Neural cell (in vitro differentiated cells): Measurements from ENCODE around the gene KREMEN1. TPM values are rescaled to one million over a fixed set of nuclear protein-coding genes. Genes with fewer than 3 reads are reported as not detected.

Experiments used
- H2AFZ ChIP-seq: fragments of 200-600, 300-800 bp; sonication (generic), shearing (Covaris generic); 2 replicates; pipeline ENCODE4 v1.6.0; 2014; ENCODE audit warnings: low read depth, mild to moderate bottlenecking, antibody characterized with exemption, low read length, moderate library complexity
- H3F3A ChIP-seq: fragments of 200-600 bp; shearing (Covaris generic); 2 replicates; pipeline ENCODE4 v1.6.1; 2016; ENCODE audit warnings: mild to moderate bottlenecking, moderate library complexity, mixed read lengths, antibody characterized with exemption, low read length; ENCODE audit not compliant: insufficient read depth, poor library complexity, severe bottlenecking
- H3K27ac ChIP-seq: fragments of 200-600, 300-800 bp; sonication (generic), shearing (Covaris generic); 2 replicates; pipeline ENCODE4 v1.5.1; 2014; ENCODE audit warnings: mild to moderate bottlenecking, low read length, moderate library complexity
- H3K27me3 ChIP-seq: fragments of 300-800, 200-600 bp; sonication (generic), shearing (Covaris generic); 2 replicates; pipeline ENCODE4 v1.6.0; 2014; ENCODE audit warnings: mild to moderate bottlenecking, low read depth, low read length, moderate library complexity; ENCODE audit not compliant: insufficient read depth
- H3K36me3 ChIP-seq: fragments of 300-800, 200-600 bp; sonication (generic), shearing (Covaris generic); 2 replicates; pipeline ENCODE4 v1.5.1; 2014; ENCODE audit warnings: mild to moderate bottlenecking, antibody characterized with exemption, low read length, moderate library complexity; ENCODE audit not compliant: insufficient read depth
- H3K4me2 ChIP-seq: fragments of 300-800, 200-600 bp; sonication (generic), shearing (Covaris generic); 2 replicates; pipeline ENCODE4 v1.6.0; 2014; ENCODE audit warnings: mild to moderate bottlenecking, low read length
- H3K4me3 ChIP-seq: fragments of 300-800, 200-600 bp; sonication (generic), shearing (Covaris generic); 2 replicates; pipeline ENCODE4 v1.5.1; 2014; ENCODE audit warnings: mild to moderate bottlenecking, low read length, moderate library complexity
- H3K79me2 ChIP-seq: fragments of 200-600 bp; shearing (Covaris generic); replicated peaks from 2 replicates; pipeline ENCODE4 v1.6.0; 2014; ENCODE audit warnings: mild to moderate bottlenecking, low read length, moderate library complexity; ENCODE audit not compliant: insufficient read depth
- H3K9ac ChIP-seq: fragments of 300-800, 200-600 bp; sonication (generic), shearing (Covaris generic); 2 replicates; pipeline ENCODE4 v1.6.1; 2016; ENCODE audit warnings: mild to moderate bottlenecking, low read length, mixed read lengths
- H3K9me2 ChIP-seq: fragments of 200-600 bp; shearing (Covaris generic); 2 replicates; pipeline ENCODE4 v1.6.1; 2016; ENCODE audit warnings: mild to moderate bottlenecking, low read length, mixed read lengths; ENCODE audit not compliant: insufficient read depth
- H3K9me3 ChIP-seq: fragments of 200-600, 300-800 bp; sonication (generic), shearing (Covaris generic); 2 replicates; pipeline ENCODE4 v1.6.1; 2016; ENCODE audit warnings: mild to moderate bottlenecking, mixed run types, low read length, moderate library complexity, mixed read lengths
- H4K20me1 ChIP-seq: fragments of 200-600 bp; shearing (Covaris generic); 2 replicates; pipeline ENCODE4 v1.6.1; 2016; ENCODE audit warnings: mild to moderate bottlenecking, mixed run types; ENCODE audit not compliant: insufficient read depth
- EP300 ChIP-seq: fragments of 450-650 bp; conservative IDR thresholded peaks from 2 replicates; pipeline ENCODE4 v1.6.1; 2014; ENCODE audit warnings: antibody characterized with exemption, mild to moderate bottlenecking, moderate library complexity; ENCODE audit not compliant: poor library complexity, severe bottlenecking
- EZH2 ChIP-seq: fragments of 200-600, 300-800 bp; shearing (Covaris generic), sonication (generic); IDR thresholded peaks from 2 replicates; pipeline ENCODE4 v1.6.1; 2014; ENCODE audit warnings: antibody characterized with exemption, low read length, borderline replicate concordance, mild to moderate bottlenecking; ENCODE audit not compliant: insufficient read depth, poor library complexity, severe bottlenecking
- MXI1 ChIP-seq: fragments of 450-650 bp; conservative IDR thresholded peaks from 2 replicates; pipeline ENCODE4 v1.6.1; 2014; ENCODE audit warnings: antibody characterized with exemption, mild to moderate bottlenecking; ENCODE audit not compliant: poor library complexity, severe bottlenecking
- POLR2AphosphoS5 ChIP-seq: IDR thresholded peaks from 2 replicates; pipeline ENCODE4 v1.6.1; 2012
- RAD21 ChIP-seq: fragments of 450-650 bp; conservative IDR thresholded peaks from 2 replicates; pipeline ENCODE4 v1.6.1; 2014; ENCODE audit warnings: antibody characterized with exemption, mild to moderate bottlenecking, moderate library complexity
- TAF1 ChIP-seq: IDR thresholded peaks from 2 replicates; pipeline ENCODE4 v1.6.1; 2012; ENCODE audit warnings: low read depth
- polyA plus RNA-seq: library from polyadenylated mRNA; depleted of rRNA; stranded (reverse); fragments of >200 nt; gene quantifications from 2 replicates; pipeline ENCODE4 v1.2.3, GENCODE V29; 2014
- small RNA-seq, 3 experiments: library from RNA; depleted of rRNA; stranded (forward); fragments of <200 nt; gene quantifications; one replicate each; pipeline ENCODE3, GENCODE V24; 2012
- TF ChIP-seq, protein P1 (sequence below): fragments of 450-650 bp; IDR thresholded peaks from 2 replicates; pipeline ENCODE4 v1.5.1; 2014; ENCODE audit warnings: antibody characterized with exemption, mild to moderate bottlenecking, moderate library complexity; ENCODE audit not compliant: poor library complexity, severe bottlenecking
- TF ChIP-seq, protein P2 (sequence below): IDR thresholded peaks from 2 replicates; pipeline ENCODE4 v1.6.1; 2012; ENCODE audit warnings: borderline replicate concordance

Gene KREMEN1
- polyA plus RNA-seq, 1 donor from 2014 or later = 3.3 TPM

DNA sequence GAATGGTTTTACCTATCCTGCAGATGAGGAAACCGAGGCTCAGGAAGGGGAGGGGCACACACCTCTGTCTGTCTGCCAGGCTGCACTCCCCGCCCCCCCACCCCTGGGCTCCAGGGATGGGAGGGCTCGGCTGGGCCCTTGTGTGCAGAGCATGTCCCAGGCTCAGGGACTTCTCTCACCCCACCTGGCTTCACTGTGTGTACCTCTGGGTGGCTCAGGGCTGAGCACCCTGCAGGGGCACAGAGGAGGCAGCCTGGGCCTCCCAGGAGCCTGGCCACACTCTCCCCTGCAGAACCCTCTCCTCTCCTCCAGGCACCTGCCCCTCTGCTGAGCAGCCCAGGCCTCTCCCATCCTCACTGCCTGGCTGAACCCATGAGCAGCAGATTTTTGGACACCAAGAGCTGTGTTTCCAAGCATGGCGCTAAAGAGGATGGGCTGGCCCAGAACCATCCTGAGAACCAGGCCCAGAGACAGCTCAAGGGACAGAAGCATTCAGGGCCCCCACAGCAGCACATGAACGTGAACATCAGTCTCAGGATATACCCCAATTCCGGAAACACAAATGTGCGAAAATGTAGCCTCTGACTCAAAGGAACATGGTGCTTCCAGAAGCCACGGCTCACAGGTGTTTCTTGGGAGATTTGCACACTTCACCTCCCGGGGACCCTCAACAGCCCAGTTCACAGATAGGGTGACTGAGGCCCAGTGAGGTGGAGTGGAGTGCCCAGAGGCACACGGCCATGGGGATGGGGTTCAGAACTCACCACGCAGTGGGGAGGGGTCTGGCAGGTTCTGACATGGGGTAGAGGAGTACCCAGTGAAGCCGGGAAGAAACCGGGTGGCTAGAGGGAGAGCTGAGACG is 143.4 kb downstream of the KREMEN1 start:
- no peak overlapping the region for H2AFZ ChIP-seq
- H3K27ac ChIP-seq = no peak overlapping the region

DNA sequence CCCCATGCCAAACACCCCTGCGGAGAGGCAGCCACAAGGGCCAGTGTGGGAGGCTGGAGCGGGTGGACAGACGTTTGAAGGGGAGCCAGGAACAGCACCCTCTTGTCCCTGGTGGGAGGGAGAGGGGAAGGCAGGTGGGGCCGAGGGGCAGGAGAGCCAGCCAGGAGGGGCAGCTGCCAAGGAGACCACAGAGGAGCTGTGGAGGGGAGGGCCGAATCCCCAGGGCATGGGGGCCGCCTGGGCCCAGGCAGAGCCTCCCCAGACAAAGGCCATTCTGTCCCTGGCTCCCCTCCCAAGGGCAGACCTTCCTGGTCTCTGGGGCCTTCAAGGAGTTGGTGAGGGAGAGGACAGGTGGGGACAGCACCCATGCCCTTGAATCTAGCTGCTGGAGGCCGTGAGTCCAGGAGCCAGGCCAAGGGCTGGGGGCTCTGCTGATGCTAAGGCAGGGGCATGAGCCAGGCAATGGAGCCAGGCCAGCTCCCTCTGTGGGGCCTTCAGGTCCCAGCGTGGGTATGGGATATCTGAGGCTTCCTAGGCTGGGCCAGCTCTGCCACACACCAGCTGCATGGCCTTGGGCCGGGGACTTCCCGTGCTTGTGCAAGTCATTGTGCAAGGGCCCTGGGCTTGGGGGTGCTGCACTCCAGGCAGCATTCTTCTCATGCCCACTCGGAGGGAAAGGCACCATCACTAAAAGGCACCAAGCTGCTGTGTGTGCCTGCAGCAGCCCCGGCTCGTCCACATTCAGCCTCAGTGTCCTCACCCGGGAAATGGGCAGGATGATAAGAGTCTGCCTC is 144.2 kb downstream of the KREMEN1 start:
- Histone ChIP-seq H4K20me1 (no peaks in the 10 kb centered on the region), H2AFZ (no peak overlapping the region), H3F3A (no peaks in the 10 kb centered on the region), H3K4me3 (no peak overlapping the region), H3K27me3 (no peaks in the 10 kb centered on the region), H3K9me2 (no peaks in the 10 kb centered on the region), H3K4me2 (no peak overlapping the region), H3K36me3 (no peaks in the 10 kb centered on the region), H3K9ac (no peak overlapping the region), H3K27ac (no peak overlapping the region), H3K9me3 (no peaks in the 10 kb centered on the region), H3K79me2 (no peaks in the 10 kb centered on the region)
- TF ChIP-seq, protein P1, sequence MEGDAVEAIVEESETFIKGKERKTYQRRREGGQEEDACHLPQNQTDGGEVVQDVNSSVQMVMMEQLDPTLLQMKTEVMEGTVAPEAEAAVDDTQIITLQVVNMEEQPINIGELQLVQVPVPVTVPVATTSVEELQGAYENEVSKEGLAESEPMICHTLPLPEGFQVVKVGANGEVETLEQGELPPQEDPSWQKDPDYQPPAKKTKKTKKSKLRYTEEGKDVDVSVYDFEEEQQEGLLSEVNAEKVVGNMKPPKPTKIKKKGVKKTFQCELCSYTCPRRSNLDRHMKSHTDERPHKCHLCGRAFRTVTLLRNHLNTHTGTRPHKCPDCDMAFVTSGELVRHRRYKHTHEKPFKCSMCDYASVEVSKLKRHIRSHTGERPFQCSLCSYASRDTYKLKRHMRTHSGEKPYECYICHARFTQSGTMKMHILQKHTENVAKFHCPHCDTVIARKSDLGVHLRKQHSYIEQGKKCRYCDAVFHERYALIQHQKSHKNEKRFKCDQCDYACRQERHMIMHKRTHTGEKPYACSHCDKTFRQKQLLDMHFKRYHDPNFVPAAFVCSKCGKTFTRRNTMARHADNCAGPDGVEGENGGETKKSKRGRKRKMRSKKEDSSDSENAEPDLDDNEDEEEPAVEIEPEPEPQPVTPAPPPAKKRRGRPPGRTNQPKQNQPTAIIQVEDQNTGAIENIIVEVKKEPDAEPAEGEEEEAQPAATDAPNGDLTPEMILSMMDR = no peak
- TF ChIP-seq MXI1 (no peak), EZH2 (no peak), RAD21 (no peak), TAF1 (no peak), POLR2AphosphoS5 (no peak)
- TF ChIP-seq, protein P2, sequence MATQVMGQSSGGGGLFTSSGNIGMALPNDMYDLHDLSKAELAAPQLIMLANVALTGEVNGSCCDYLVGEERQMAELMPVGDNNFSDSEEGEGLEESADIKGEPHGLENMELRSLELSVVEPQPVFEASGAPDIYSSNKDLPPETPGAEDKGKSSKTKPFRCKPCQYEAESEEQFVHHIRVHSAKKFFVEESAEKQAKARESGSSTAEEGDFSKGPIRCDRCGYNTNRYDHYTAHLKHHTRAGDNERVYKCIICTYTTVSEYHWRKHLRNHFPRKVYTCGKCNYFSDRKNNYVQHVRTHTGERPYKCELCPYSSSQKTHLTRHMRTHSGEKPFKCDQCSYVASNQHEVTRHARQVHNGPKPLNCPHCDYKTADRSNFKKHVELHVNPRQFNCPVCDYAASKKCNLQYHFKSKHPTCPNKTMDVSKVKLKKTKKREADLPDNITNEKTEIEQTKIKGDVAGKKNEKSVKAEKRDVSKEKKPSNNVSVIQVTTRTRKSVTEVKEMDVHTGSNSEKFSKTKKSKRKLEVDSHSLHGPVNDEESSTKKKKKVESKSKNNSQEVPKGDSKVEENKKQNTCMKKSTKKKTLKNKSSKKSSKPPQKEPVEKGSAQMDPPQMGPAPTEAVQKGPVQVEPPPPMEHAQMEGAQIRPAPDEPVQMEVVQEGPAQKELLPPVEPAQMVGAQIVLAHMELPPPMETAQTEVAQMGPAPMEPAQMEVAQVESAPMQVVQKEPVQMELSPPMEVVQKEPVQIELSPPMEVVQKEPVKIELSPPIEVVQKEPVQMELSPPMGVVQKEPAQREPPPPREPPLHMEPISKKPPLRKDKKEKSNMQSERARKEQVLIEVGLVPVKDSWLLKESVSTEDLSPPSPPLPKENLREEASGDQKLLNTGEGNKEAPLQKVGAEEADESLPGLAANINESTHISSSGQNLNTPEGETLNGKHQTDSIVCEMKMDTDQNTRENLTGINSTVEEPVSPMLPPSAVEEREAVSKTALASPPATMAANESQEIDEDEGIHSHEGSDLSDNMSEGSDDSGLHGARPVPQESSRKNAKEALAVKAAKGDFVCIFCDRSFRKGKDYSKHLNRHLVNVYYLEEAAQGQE = no peak

More for the DNA sequence above, 143.4 kb downstream of the KREMEN1 start:
- H3K27me3 ChIP-seq = no peaks in the 10 kb centered on the region
- H3K9me2 ChIP-seq = no peaks in the 10 kb centered on the region
- no peaks in the 10 kb centered on the region for H3K9me3 ChIP-seq
- H3K4me2 ChIP-seq = no peak overlapping the region
- no peaks in the 10 kb centered on the region for H3K79me2 ChIP-seq
- no peak overlapping the region for H3K4me3 ChIP-seq
- no peak for TF ChIP-seq RAD21
- TF ChIP-seq POLR2AphosphoS5 = no peak
- no peak for TF ChIP-seq EP300
- no peaks in the 10 kb centered on the region for H4K20me1 ChIP-seq
- H3F3A ChIP-seq = no peaks in the 10 kb centered on the region
- H3K36me3 ChIP-seq = no peaks in the 10 kb centered on the region
- H3K9ac ChIP-seq = no peak overlapping the region

Small RNA genes within 50 kb of the gene (small RNA-seq; reads per million reads assigned to genes)
- gene RNU6-1219P (0 reads per million in 3 experiments), gene RNU6-810P (0 reads per million in 3 experiments)

Other genes starting within 250 kb of the KREMEN1 start
- 2.6 and 2.9 TPM in 2 replicates for gene ZNRF3, start 189.5 kb upstream of the KREMEN1 start, polyA plus RNA-seq
- not detected in 2 replicates for gene C22orf31, start 11.2 kb upstream of the KREMEN1 start, polyA plus RNA-seq
- gene EMID1, start 132.9 kb downstream of the KREMEN1 start, polyA plus RNA-seq = 14.1 and 22.2 TPM in 2 replicates
- gene RHBDD3, start 194.9 kb downstream of the KREMEN1 start, polyA plus RNA-seq = 114 and 135 TPM in 2 replicates
- 277 and 287 TPM in 2 replicates for gene EWSR1, start 195.2 kb downstream of the KREMEN1 start, polyA plus RNA-seq
- gene GAS2L1, start 233.6 kb downstream of the KREMEN1 start, polyA plus RNA-seq = 0.77 and 2.3 TPM in 2 replicates
- 0.26 and 3.0 TPM in 2 replicates for gene RASL10A, start 242.7 kb downstream of the KREMEN1 start, polyA plus RNA-seq